Measurements from ENCODE around the gene BCLAF1. TPM values are rescaled to one million over a fixed set of nuclear protein-coding genes. Genes with fewer than 3 reads are reported as not detected.
A peak's percentile ranks its signal among the peaks of the same experiment; 100 is the strongest.

The BCLAF1 gene
- total RNA-seq, 1 donor from 2014 or later, result 53.2 TPM

DNA sequence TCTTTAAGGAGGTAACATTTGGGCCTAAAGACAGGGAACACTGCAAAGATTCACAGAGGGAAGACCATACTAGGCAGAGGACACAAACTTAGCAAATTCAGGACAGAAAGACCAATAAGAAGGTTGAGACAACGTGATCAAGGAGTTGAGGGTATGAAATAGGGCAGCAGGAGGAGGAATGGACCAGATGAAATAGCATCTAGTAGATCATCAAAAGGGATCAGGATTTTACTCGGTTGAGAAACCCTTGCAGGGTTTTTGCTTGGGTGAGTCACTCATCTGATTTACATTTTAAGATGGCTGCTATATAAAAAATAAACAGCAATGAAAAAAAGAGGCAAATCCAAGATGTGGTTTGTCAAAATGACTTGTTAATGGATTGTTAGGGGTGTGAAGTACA lies 4.7 kb downstream of the BCLAF1 start:
- Histone ChIP-seq H3K36me3 (peaks cover 14% of the 10 kb centered on the region), H3K4me3 (no peak overlapping the region), H3K4me1 (peaks cover 97% of the 10 kb centered on the region), H3K27ac (replicated peaks) (no peak overlapping the region), H3K9me3 (replicated peaks) (no peaks in the 10 kb centered on the region), H3K27me3 (ENCODE audit: low read depth) (no peaks in the 10 kb centered on the region)
- intact Hi-C loops (cut with micrococcal nuclease), result no loop called here
- no peak for DNase-seq
- TF ChIP-seq, protein P1, sequence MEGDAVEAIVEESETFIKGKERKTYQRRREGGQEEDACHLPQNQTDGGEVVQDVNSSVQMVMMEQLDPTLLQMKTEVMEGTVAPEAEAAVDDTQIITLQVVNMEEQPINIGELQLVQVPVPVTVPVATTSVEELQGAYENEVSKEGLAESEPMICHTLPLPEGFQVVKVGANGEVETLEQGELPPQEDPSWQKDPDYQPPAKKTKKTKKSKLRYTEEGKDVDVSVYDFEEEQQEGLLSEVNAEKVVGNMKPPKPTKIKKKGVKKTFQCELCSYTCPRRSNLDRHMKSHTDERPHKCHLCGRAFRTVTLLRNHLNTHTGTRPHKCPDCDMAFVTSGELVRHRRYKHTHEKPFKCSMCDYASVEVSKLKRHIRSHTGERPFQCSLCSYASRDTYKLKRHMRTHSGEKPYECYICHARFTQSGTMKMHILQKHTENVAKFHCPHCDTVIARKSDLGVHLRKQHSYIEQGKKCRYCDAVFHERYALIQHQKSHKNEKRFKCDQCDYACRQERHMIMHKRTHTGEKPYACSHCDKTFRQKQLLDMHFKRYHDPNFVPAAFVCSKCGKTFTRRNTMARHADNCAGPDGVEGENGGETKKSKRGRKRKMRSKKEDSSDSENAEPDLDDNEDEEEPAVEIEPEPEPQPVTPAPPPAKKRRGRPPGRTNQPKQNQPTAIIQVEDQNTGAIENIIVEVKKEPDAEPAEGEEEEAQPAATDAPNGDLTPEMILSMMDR (IDR thresholded peaks at IDR 0.05; ENCODE audit: borderline replicate concordance), result no peak

DNA sequence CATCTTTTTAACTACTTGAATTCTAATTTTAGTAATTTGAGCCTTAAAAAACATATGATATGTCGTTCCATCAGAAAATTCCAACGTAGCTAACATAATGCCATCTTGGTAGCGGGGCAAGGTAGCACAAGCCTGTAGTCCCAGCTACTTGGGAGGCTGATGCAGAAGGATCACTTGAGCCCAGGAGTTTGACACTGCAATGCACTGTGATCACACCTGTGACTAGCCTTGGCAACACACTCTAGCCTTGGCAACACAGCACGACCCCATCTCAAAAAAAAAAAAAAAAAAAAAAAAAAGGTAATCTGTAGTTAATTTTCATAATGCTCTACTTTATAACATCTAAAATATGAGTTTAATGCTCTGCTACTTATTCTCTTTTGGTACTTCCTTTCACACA lies 6.7 kb downstream of the BCLAF1 start:
- H3K36me3 ChIP-seq, result peaks cover 24% of the 10 kb centered on the region
- no peak overlapping the region for H3K27ac ChIP-seq (replicated peaks)
- TF ChIP-seq, protein P1 (IDR thresholded peaks at IDR 0.05; ENCODE audit: borderline replicate concordance), result no peak
- intact Hi-C loops (cut with micrococcal nuclease), result no loop called here
- H3K9me3 ChIP-seq (replicated peaks), result no peaks in the 10 kb centered on the region
- no peaks in the 10 kb centered on the region for H3K27me3 ChIP-seq (ENCODE audit: low read depth)
- no peak for DNase-seq
- H3K4me1 ChIP-seq, result peaks cover 90% of the 10 kb centered on the region
- no peak overlapping the region for H3K4me3 ChIP-seq

DNA sequence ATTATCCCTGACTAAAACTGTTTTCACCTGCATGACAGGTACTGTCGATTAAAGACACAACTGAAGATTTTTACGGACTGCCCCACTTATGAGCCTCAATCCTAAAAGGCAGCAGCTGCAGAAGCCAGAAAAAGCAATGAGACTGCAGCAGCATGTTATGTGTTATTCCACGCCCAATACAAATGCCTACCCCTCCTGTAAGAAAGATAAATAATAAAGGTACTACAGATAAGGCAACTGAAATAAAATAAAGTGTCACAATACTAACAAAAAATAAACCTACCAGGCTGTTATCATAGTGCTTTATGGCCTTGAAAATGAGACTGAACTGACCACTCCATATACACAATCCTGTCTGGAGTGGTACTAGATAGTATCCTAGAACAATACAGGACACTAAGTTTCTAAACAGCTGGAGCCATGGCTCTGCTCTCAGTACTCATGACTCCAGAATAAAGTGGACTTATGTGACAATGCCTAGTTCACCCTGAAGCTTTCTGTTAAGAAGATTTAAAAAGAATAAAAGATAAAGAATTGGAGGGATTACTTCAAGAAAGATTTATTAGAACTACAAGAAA lies 9.5 kb downstream of the BCLAF1 start:
- intact Hi-C loops (cut with micrococcal nuclease), result no loop called here

DNA sequence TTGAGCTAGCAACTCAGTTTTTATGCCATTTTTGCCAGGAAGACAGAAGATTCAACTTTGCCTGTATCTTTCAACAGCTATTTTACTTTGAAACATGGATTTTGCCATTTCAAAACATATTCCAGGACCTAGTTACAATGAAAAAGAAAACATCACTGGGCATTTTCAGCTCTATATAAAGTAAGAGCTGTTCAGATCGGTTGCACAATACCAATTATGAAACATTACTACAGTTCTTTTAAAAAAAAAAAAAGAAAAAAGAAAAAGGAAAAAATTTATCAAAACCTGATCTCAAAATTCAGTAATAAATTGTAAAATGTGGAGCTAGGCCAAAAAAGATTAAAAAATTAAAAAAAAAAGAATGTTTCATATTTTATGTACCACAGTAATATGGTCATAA lies 15.6 kb downstream of the BCLAF1 start:
- intact Hi-C loops (cut with micrococcal nuclease), result no loop called here
- no peak for DNase-seq
- Histone ChIP-seq H3K27me3 (ENCODE audit: low read depth) (no peaks in the 10 kb centered on the region), H3K4me3 (no peak overlapping the region), H3K4me1 (peaks cover 13% of the 10 kb centered on the region), H3K9me3 (replicated peaks) (no peaks in the 10 kb centered on the region), H3K36me3 (peaks cover 80% of the 10 kb centered on the region), H3K27ac (replicated peaks) (no peak overlapping the region)
- TF ChIP-seq, protein P1 (IDR thresholded peaks at IDR 0.05; ENCODE audit: borderline replicate concordance), result no peak

More for the DNA sequence above, 9.5 kb downstream of the BCLAF1 start:
- DNase-seq, result no peak
- no peaks in the 10 kb centered on the region for H3K9me3 ChIP-seq (replicated peaks)
- H3K27ac ChIP-seq (replicated peaks), result peak overlapping the region; percentile 24
- H3K27me3 ChIP-seq (ENCODE audit: low read depth), result no peaks in the 10 kb centered on the region
- TF ChIP-seq, protein P1 (IDR thresholded peaks at IDR 0.05; ENCODE audit: borderline replicate concordance), result no peak
- H3K36me3 ChIP-seq, result peaks cover 44% of the 10 kb centered on the region
- H3K4me1 ChIP-seq, result peaks cover 73% of the 10 kb centered on the region
- H3K4me3 ChIP-seq, result no peak overlapping the region

DNA sequence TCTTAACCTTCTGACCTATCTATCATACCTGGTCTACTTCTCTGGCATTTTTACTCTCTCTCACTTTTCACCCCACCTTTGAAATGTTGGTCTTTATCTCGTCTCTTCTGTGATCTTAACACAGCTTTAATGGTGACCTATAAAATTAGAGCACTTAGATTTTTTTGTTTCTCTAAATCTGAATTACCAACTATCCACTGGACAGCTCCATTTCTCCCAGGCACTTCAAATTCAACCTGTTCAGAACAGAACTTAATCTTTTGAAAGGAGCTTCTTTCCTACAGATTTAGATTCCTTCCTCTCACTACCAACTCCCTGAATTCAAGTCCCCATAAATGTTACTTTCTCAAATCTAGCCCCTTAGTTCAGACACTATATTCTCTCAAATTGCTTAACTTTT lies 24.5 kb downstream of the BCLAF1 start:
- TF ChIP-seq, protein P1 (IDR thresholded peaks at IDR 0.05; ENCODE audit: borderline replicate concordance), result no peak
- Histone ChIP-seq H3K4me3 (no peak overlapping the region), H3K4me1 (peaks cover 10% of the 10 kb centered on the region), H3K27me3 (ENCODE audit: low read depth) (no peaks in the 10 kb centered on the region), H3K27ac (replicated peaks) (no peak overlapping the region), H3K9me3 (replicated peaks) (no peaks in the 10 kb centered on the region), H3K36me3 (peaks cover 92% of the 10 kb centered on the region)
- intact Hi-C loops (cut with micrococcal nuclease), result no loop called here
- no peak for DNase-seq
